ENCODE data around the gene FKBP1A. TPM values are rescaled to one million over a fixed set of nuclear protein-coding genes. Genes with fewer than 3 reads are reported as not detected.

Gene FKBP1A
- total RNA-seq, 2 donors from 2014 or later = 228 to 278 TPM

- Mint-ChIP-seq H3K36me3 (ENCODE audit: insufficient read depth in 2 of 2) (no peaks in the 10 kb centered on the region), H3K27ac (no peak overlapping the region), H3K9me3 (peaks cover 0 to 2% of the 10 kb centered on the region in 2 donors), H3K4me1 (ENCODE audit: low read depth) (peaks cover 16% of the 10 kb centered on the region), H3K4me3 (no peak overlapping the region), H3K27me3 (ENCODE audit: low read depth) (no peaks in the 10 kb centered on the region)
- DNase-seq (no peak), ATAC-seq (replicated peaks in 1 of 2) (no peak)
Observed at GRCh38 chr20:1427457-1428054, 34.7 kb upstream of the FKBP1A start.

- Mint-ChIP-seq H3K4me1 (ENCODE audit: low read depth) (peaks cover 16% of the 10 kb centered on the region), H3K27me3 (ENCODE audit: low read depth) (no peaks in the 10 kb centered on the region), H3K27ac (no peak overlapping the region), H3K9me3 (peaks cover 3% of the 10 kb centered on the region in 2 donors), H3K4me3 (no peak overlapping the region), H3K36me3 (ENCODE audit: insufficient read depth in 2 of 2) (peaks cover 0 to 2% of the 10 kb centered on the region in 2 donors)
- DNase-seq (no peak), ATAC-seq (replicated peaks in 1 of 2) (no peak)
Observed at GRCh38 chr20:1426231-1426849, 33.5 kb upstream of the FKBP1A start.

GRCh38 chr20:1424336-1424735 lies 31.5 kb upstream of the FKBP1A start:
- DNase-seq (no peak), ATAC-seq (replicated peaks in 1 of 2) (no peak)
- Mint-ChIP-seq H3K27me3 (ENCODE audit: low read depth) (no peaks in the 10 kb centered on the region), H3K4me3 (no peak overlapping the region), H3K4me1 (ENCODE audit: low read depth) (peaks cover 16% of the 10 kb centered on the region), H3K36me3 (ENCODE audit: insufficient read depth in 2 of 2) (peaks cover 2 to 3% of the 10 kb centered on the region in 2 donors), H3K9me3 (peaks cover 8 to 11% of the 10 kb centered on the region in 2 donors), H3K27ac (no peak overlapping the region)

GRCh38 chr20:1423625-1424106 lies 30.8 kb upstream of the FKBP1A start:
- Mint-ChIP-seq H3K9me3 (peaks cover 8 to 14% of the 10 kb centered on the region in 2 donors), H3K36me3 (ENCODE audit: insufficient read depth in 2 of 2) (peaks cover 6% of the 10 kb centered on the region in 2 donors), H3K4me3 (no peak overlapping the region), H3K4me1 (ENCODE audit: low read depth) (peaks cover 16% of the 10 kb centered on the region), H3K27me3 (ENCODE audit: low read depth) (no peaks in the 10 kb centered on the region), H3K27ac (no peak overlapping the region)
- ATAC-seq (replicated peaks in 1 of 2) = peak; percentile 40 to 53
- peak in 1 of 2 donors; percentile 17 for DNase-seq

- peaks cover 6% of the 10 kb centered on the region in 2 donors for H3K36me3 Mint-ChIP-seq (ENCODE audit: insufficient read depth in 2 of 2)
- no peak overlapping the region for H3K4me3 Mint-ChIP-seq
- DNase-seq = no peak
- no peak overlapping the region for H3K27ac Mint-ChIP-seq
- no peaks in the 10 kb centered on the region for H3K27me3 Mint-ChIP-seq (ENCODE audit: low read depth)
- peaks cover 8 to 19% of the 10 kb centered on the region in 2 donors for H3K9me3 Mint-ChIP-seq
- no peak for ATAC-seq (replicated peaks in 1 of 2)
- peaks cover 16% of the 10 kb centered on the region for H3K4me1 Mint-ChIP-seq (ENCODE audit: low read depth)
Observed at GRCh38 chr20:1423206-1423605, 30.4 kb upstream of the FKBP1A start.

- H3K4me3 Mint-ChIP-seq = no peak overlapping the region
- no peaks in the 10 kb centered on the region for H3K27me3 Mint-ChIP-seq (ENCODE audit: low read depth)
- no peak overlapping the region for H3K27ac Mint-ChIP-seq
- DNase-seq = no peak
- no peak for ATAC-seq (replicated peaks in 1 of 2)
- H3K4me1 Mint-ChIP-seq (ENCODE audit: low read depth) = peaks cover 16% of the 10 kb centered on the region
- H3K36me3 Mint-ChIP-seq (ENCODE audit: insufficient read depth in 2 of 2) = peaks cover 6% of the 10 kb centered on the region in 2 donors
- peaks cover 8 to 19% of the 10 kb centered on the region in 2 donors for H3K9me3 Mint-ChIP-seq
Observed at GRCh38 chr20:1422753-1423152, 29.9 kb upstream of the FKBP1A start.

GRCh38 chr20:1420066-1420465 lies 27.2 kb upstream of the FKBP1A start:
- Mint-ChIP-seq H3K27ac (no peak overlapping the region), H3K9me3 (peaks cover 8 to 19% of the 10 kb centered on the region in 2 donors), H3K4me3 (no peak overlapping the region), H3K4me1 (ENCODE audit: low read depth) (peaks cover 16% of the 10 kb centered on the region), H3K27me3 (ENCODE audit: low read depth) (no peaks in the 10 kb centered on the region), H3K36me3 (ENCODE audit: insufficient read depth in 2 of 2) (peaks cover 6% of the 10 kb centered on the region in 2 donors)
- no peak for DNase-seq
- no peak for ATAC-seq (replicated peaks in 1 of 2)

GRCh38 chr20:1418350-1418749 lies 25.5 kb upstream of the FKBP1A start:
- no peak overlapping the region for H3K27ac Mint-ChIP-seq
- DNase-seq (no peak), ATAC-seq (replicated peaks in 1 of 2) (no peak)
- no peak overlapping the region for H3K4me3 Mint-ChIP-seq
- H3K9me3 Mint-ChIP-seq = peaks cover 8 to 19% of the 10 kb centered on the region in 2 donors
- peaks cover 16% of the 10 kb centered on the region for H3K4me1 Mint-ChIP-seq (ENCODE audit: low read depth)
- H3K36me3 Mint-ChIP-seq (ENCODE audit: insufficient read depth in 2 of 2) = peaks cover 6% of the 10 kb centered on the region in 2 donors
- peaks cover 8% of the 10 kb centered on the region for H3K27me3 Mint-ChIP-seq (ENCODE audit: low read depth)

- ATAC-seq (replicated peaks in 1 of 2) = no peak
- Mint-ChIP-seq H3K27me3 (ENCODE audit: low read depth) (peaks cover 9% of the 10 kb centered on the region), H3K9me3 (peaks cover 8 to 17% of the 10 kb centered on the region in 2 donors), H3K36me3 (ENCODE audit: insufficient read depth in 2 of 2) (peaks cover 6% of the 10 kb centered on the region in 2 donors), H3K4me1 (ENCODE audit: low read depth) (peaks cover 13% of the 10 kb centered on the region), H3K4me3 (no peak overlapping the region), H3K27ac (no peak overlapping the region)
- no peak for DNase-seq
Observed at GRCh38 chr20:1417790-1418189, 24.9 kb upstream of the FKBP1A start.

- Mint-ChIP-seq H3K27ac (no peak overlapping the region), H3K9me3 (peaks cover 8 to 17% of the 10 kb centered on the region in 2 donors), H3K4me1 (ENCODE audit: low read depth) (peaks cover 12% of the 10 kb centered on the region), H3K27me3 (ENCODE audit: low read depth) (peaks cover 12% of the 10 kb centered on the region), H3K36me3 (ENCODE audit: insufficient read depth in 2 of 2) (peaks cover 6% of the 10 kb centered on the region in 2 donors), H3K4me3 (no peak overlapping the region)
- DNase-seq (no peak), ATAC-seq (replicated peaks in 1 of 2) (no peak)
Observed at GRCh38 chr20:1417273-1417672, 24.4 kb upstream of the FKBP1A start.

- H3K4me1 Mint-ChIP-seq (ENCODE audit: low read depth) = peaks cover 12% of the 10 kb centered on the region
- H3K27ac Mint-ChIP-seq = no peak overlapping the region
- H3K4me3 Mint-ChIP-seq = no peak overlapping the region
- DNase-seq (peak in 1 of 2 donors; percentile 17), ATAC-seq (replicated peaks in 1 of 2) (peak; percentile 50 to 62)
- H3K36me3 Mint-ChIP-seq (ENCODE audit: insufficient read depth in 2 of 2) = peaks cover 3 to 6% of the 10 kb centered on the region in 2 donors
- peaks cover 5 to 16% of the 10 kb centered on the region in 2 donors for H3K9me3 Mint-ChIP-seq
- peaks cover 12% of the 10 kb centered on the region for H3K27me3 Mint-ChIP-seq (ENCODE audit: low read depth)
Observed at GRCh38 chr20:1415667-1416468, 23.0 kb upstream of the FKBP1A start.

- peaks cover 3% of the 10 kb centered on the region in 2 donors for H3K36me3 Mint-ChIP-seq (ENCODE audit: insufficient read depth in 2 of 2)
- no peak overlapping the region for H3K27ac Mint-ChIP-seq
- peaks cover 0 to 11% of the 10 kb centered on the region in 2 donors for H3K9me3 Mint-ChIP-seq
- peaks cover 12% of the 10 kb centered on the region for H3K27me3 Mint-ChIP-seq (ENCODE audit: low read depth)
- H3K4me1 Mint-ChIP-seq (ENCODE audit: low read depth) = peaks cover 12% of the 10 kb centered on the region
- H3K4me3 Mint-ChIP-seq = no peak overlapping the region
- no peak for ATAC-seq (replicated peaks in 1 of 2)
- no peak for DNase-seq
Observed at GRCh38 chr20:1414982-1415381, 22.1 kb upstream of the FKBP1A start.

GRCh38 chr20:1405801-1406200 lies 12.9 kb upstream of the FKBP1A start:
- DNase-seq = no peak
- H3K4me3 Mint-ChIP-seq = no peak overlapping the region
- no peaks in the 10 kb centered on the region for H3K27me3 Mint-ChIP-seq (ENCODE audit: low read depth)
- peaks cover 2 to 5% of the 10 kb centered on the region in 2 donors for H3K9me3 Mint-ChIP-seq
- H3K36me3 Mint-ChIP-seq (ENCODE audit: insufficient read depth in 2 of 2) = no peaks in the 10 kb centered on the region
- peaks cover 9% of the 10 kb centered on the region for H3K4me1 Mint-ChIP-seq (ENCODE audit: low read depth)
- no peak overlapping the region for H3K27ac Mint-ChIP-seq
- ATAC-seq (replicated peaks in 1 of 2) = no peak

All from activated T-cell treated with anti-CD3 and anti-CD28 coated beads, Interleukin-2, amount 50 U/mL, for 72 hours (primary cell).